ENCODE measurements around the gene RNF40.

RNF40 gene

GRCh38 chr16:30761928-30762902 is at the start of gene RNF40, which contains the start of gene CFAP119:
Gene RNF40, plus strand, starts transcription at chr16:30762322. Its CDS starts 224 bp downstream, at chr16:30762546.
Gene CFAP119, minus strand, starts transcription at chr16:30762062. Its CDS starts 314 bp downstream, at chr16:30761748.
- peak; percentile 76 for DNase-seq

GRCh38 chr16:30715750-30716445 is 46.2 kb upstream of the RNF40 start:
- DNase-seq = peak; percentile 31

DNA sequence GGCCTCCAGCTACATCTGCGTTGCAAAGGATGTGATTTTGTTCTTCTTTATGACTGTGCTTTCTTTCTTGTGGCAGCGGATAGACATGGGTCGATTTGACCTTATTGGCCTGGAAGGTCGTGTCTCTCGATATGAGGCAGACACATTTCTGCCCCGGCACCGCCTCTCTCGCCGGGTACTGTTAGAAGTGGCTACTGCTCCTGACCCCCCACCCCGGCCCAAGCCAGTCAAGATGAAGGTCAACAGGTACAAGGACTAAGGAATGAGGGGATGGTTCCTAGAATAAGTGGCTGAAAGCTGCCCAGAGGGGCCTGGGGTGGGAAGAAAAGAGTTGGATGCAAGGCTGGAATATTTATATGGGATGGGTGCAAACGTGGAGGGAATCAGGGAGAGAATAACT is 42.0 kb upstream of the RNF40 start:
- no peak for DNase-seq

DNA sequence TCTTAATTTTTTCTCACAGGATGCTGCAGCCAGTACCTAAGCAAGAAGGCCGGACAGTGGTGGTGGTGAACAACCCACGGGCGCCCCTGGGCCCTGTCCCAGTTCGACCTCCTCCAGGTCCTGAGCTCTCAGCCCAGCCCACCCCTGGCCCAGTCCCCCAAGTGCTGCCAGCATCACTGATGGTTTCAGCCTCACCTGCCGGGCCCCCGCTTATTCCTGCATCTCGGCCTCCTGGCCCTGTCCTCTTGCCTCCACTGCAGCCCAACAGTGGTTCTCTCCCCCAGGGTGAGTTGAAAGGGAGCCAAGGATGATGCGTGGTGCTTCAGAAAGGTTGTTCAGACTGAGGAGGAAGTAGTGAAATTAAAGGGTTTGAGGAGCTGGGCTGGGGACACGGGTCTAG is 41.4 kb upstream of the RNF40 start:
- DNase-seq = no peak

GRCh38 chr16:30721167-30721566 is 41.0 kb upstream of the RNF40 start:
- no peak for DNase-seq

- DNase-seq = no peak
Observed at GRCh38 chr16:30721606-30722005, 40.5 kb upstream of the RNF40 start.

GRCh38 chr16:30722443-30722842 is 39.7 kb upstream of the RNF40 start:
- DNase-seq = no peak

DNA sequence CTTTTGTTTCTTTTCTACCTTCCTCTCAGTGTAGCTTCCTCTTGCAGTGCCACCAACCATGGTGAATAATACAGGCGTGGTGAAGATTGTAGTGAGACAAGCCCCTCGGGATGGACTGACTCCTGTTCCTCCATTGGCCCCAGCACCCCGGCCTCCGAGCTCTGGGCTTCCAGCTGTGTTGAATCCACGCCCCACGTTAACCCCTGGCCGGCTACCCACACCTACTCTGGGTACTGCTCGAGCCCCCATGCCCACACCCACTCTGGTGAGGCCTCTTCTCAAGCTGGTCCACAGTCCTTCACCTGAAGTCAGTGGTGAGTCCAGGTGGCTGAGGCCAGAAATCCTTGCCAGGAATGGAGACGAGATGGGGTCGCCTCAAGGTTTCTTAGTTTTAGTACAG is 39.2 kb upstream of the RNF40 start:
- DNase-seq = no peak

DNA sequence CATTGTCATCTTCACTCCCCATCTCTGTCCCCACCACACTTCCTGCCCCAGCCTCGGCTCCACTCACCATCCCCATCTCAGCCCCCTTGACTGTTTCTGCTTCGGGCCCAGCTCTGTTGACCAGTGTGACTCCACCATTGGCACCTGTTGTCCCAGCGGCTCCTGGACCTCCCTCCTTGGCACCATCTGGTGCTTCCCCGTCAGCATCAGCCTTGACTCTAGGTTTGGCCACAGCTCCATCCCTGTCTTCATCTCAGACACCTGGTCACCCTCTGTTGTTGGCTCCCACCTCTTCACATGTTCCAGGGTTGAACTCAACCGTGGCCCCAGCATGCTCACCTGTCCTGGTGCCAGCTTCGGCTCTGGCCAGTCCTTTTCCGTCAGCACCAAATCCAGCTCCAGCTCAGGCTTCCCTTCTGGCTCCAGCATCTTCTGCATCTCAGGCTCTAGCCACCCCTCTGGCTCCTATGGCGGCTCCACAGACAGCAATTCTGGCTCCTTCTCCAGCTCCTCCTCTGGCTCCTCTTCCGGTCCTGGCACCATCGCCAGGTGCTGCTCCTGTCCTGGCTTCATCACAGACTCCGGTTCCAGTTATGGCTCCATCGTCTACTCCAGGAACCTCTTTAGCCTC is 38.3 kb upstream of the RNF40 start:
- no peak for DNase-seq

GRCh38 chr16:30724641-30725417 is 37.3 kb upstream of the RNF40 start:
- no peak for DNase-seq

- DNase-seq = no peak
Observed at GRCh38 chr16:30725418-30725792, 36.7 kb upstream of the RNF40 start.

GRCh38 chr16:30728321-30728720 is 33.8 kb upstream of the RNF40 start:
- no peak for DNase-seq

- DNase-seq = no peak
Observed at GRCh38 chr16:30728899-30729672, 33.0 kb upstream of the RNF40 start.

DNA sequence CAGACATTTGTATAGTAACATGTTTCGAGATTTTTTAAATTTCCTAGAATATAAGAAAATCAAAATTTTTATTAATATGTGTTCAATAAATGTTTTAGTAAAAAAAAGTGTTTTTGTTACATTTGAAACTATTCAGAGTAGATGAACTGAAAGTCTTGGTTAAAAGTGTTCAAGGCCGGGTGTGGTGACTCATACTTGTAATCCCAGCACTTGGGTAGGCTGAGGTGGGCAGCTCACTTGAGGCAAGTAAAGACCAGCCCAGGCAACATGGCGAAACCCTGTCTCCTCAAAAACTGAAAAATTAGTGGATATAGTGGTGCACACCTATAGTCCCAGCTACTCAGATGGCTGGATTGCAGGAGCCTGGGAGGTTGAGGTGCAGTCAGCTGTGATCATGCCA is 30.7 kb upstream of the RNF40 start:
- DNase-seq = no peak

DNA sequence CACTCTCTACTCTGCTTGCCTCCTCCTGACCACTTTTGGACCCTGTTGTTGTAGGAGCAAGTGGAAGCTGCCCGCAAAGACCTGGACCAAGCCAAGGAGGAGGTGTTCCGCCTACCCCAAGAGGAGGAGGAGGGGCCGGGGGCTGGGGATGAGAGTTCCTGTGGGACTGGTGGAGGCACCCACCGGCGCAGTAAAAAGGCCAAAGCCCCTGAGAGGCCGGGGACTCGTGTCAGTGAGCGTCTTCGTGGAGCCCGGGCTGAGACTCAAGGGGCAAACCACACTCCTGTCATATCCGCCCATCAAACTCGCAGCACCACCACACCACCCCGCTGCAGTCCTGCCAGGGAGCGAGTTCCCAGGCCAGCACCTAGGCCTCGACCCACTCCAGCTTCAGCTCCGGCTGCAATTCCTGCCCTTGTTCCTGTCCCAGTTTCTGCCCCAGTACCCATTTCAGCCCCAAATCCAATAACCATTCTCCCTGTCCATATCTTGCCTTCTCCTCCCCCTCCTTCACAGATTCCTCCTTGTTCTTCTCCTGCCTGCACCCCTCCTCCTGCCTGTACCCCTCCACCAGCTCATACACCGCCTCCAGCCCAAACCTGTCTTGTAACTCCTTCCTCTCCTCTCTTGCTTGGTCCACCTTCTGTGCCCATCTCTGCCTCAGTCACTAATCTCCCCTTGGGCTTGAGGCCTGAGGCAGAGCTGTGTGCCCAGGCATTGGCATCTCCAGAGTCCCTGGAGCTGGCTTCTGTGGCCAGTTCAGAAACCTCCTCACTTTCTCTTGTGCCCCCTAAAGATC is 24.9 kb upstream of the RNF40 start:
- no peak for DNase-seq

- DNase-seq = no peak
Observed at GRCh38 chr16:30737794-30738648, 24.1 kb upstream of the RNF40 start.

DNA sequence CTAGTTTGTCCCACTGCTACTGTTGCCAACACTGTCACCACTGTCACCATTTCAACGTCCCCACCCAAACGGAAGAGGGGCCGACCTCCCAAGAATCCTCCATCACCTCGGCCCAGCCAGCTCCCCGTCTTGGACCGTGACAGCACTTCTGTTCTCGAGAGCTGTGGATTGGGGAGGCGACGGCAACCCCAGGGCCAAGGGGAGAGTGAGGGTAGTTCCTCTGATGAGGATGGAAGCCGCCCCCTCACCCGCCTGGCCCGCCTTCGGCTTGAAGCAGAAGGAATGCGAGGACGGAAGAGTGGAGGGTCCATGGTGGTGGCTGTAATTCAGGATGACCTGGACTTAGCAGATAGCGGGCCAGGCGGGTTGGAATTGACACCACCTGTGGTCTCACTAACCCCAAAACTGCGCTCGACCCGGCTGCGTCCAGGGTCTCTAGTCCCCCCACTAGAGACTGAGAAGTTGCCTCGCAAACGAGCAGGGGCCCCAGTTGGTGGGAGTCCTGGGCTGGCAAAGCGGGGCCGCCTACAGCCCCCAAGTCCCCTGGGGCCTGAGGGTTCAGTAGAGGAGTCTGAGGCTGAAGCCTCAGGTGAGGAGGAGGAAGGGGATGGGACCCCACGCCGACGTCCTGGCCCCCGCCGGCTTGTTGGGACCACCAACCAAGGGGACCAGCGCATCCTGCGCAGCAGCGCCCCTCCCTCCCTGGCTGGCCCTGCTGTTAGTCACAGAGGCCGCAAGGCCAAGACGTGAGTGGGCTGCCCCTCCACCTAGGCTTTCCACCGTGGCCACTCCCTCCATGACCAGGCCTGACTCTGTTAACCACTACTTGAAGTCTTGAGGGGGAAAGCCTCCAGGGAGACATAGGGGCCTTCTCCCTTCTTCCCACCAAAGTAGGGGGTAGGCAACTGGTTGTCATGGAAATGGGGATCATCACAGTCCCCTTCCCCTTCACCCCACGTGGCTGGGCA is 22.9 kb upstream of the RNF40 start:
- DNase-seq = no peak

- DNase-seq = no peak
Observed at GRCh38 chr16:30740364-30741251, 21.5 kb upstream of the RNF40 start.

Data from activated T-cell treated with anti-CD3 and anti-CD28 coated beads for 4 hours (primary cell).